Breast epithelium (tissue), 3 donors: ENCODE measurements around the gene DCTN2.

Experiments
- CTCF ChIP-seq, 3 donors: fragments of 450-650 bp; IDR thresholded peaks; one replicate each; pipeline ENCODE4 v1.5.1; 2016 to 2017; ENCODE audit warnings: antibody characterized with exemption in 3 of 3, mild to moderate bottlenecking in 3 of 3, moderate library complexity in 3 of 3
- POLR2AphosphoS5 ChIP-seq, 3 donors: sonication (generic); formaldehyde crosslinking; IDR thresholded peaks; one replicate each; pipeline ENCODE4 v1.6.1; 2017; ENCODE audit warnings: antibody characterized with exemption in 3 of 3

GRCh38 chr12:57489157-57489641 is 57.8 kb downstream of the DCTN2 start:
- no peak for TF ChIP-seq CTCF (IDR thresholded peaks at IDR 0.05)
- no peak for TF ChIP-seq POLR2AphosphoS5 (IDR thresholded peaks at IDR 0.05)
